GM21447 (cell line): ENCODE results near the gene POLK.
"Not testable (repeated sequence)": the region's sequence is repeated elsewhere in the genome, so short reads cannot be mapped to it uniquely, and the experiment has no call there.

Experiments used
- ATAC-seq: cut with Tn5 transposase; IDR thresholded peaks from one replicate; pipeline ENCODE4 v1.9.1; 2021; ENCODE audit not compliant: unreplicated experiment

Gene POLK

DNA sequence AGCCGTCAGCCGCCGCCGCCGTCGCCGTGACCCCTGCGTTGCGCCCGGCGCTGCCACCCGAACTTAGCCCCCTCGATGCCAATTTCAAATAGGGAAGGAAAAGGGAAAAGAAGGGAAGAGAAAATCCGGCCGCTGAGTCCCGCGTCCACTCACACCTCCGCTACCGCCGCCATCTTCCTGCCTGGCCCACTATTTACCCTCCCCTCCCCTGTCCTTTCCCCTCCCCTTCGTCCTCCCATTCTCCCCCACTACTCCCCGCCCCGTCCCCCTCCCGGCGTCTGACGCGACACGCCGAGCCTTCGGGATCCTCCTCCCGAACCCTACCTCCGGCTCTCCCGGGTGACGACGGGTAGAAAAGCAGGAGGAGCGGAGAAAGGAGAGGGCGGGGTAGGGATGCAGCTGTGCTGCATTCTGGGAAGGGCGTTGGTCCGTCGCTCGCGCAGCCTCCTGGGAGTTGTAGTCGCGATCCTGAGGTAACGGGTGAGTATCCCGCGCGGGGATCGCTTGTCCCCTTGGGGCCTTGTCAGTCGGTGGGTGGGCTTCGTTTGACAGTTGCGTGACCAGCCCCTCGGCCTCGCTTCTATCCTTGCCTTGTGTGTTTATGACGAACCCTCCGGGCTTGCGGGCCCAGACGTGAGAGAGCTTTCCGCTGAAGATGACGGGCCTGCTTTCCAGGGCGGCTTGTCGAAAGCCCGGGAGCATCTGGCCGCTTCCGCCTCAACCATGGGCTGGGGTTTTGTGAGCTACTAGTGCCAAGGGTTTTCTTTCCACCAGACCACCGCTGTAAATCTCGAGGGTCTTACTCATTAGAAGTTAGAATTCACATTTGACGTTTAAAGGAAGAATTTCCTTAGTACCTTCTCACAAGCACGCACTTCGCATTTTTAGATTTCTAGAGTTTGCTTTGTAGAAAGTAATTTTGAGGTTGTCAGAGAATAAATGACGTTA lies at the start of gene POLK, which contains the start of gene CERT1:
Gene POLK, plus strand, starts transcription at position 457 of the 948 bp plus-strand sequence.
Gene CERT1, minus strand, starts transcription at position 195 of the 948 bp plus-strand sequence. CDS start 422 bp downstream, outside the sequence.
- peak; percentile 81 for ATAC-seq

DNA sequence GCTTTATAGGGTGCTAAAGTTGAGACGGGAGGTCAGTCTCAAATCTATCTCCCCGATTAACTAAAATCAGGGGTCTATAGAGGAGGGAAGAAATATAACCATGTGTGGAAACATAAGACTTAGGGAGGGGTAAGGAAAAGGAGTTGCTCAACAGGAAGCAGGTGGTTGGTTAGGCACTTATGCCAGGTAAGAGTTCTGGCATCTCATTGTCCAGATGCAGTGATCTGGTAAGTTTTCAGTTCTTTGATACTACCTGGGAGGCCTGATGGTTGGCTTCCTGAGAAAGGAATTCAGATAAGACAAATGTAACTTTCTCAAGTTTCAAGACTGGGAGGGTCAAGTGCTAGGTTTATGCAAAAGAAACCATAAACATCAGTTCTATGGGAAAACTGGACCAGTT lies 48.0 kb upstream of the POLK start:
- no peak for ATAC-seq

DNA sequence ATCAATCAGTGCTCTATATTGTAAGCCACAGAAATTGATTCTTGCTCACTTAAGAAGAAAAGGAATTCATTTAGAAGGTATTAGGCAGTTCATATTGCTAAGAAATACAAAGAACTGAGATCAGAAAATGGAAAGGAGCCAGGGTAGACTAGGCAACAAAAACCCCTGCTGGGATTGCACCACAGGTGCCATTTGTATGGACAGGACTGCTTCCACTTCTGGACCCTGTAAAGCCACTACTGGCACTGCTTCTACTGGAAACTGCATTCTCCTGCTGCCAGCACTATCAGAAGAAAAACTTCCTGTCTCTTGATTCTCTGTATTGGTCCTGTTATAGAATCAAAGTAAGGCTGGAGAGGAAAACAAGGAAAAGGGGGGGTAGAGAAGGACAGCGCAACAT lies 46.2 kb upstream of the POLK start:
- no peak for ATAC-seq

DNA sequence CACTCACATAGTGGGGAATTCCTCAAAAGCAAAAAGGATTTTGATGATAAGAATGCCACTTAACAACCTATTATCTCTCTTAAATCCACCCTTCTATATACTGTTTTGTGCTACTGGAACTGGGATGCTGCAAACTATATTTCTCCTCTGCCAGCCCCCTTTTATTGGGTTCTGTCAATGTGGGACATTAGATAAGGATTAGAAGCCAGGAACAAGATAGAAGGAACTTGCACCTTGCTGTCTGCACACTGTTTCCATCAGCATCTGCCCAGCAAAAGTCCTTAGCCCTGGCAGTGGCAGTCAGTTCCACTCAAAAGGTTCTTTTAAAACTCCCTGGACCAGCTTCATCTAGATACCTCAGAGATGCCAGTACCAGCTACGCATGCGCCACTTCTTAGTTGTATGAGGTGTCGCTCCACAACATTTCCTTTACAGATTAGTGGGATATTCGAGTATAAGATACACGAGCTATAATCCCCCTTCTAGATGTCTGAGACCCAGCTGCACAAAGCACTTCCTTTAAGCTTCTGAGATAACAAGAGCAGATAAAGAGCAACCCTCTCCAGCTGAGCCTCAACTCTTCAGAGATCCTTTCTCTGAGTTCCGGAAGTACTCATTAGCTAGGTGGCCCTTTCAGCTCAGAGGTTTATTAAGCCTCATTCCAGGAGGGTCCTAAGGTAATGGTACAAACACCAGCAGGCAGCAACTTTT lies 45.5 kb upstream of the POLK start:
- ATAC-seq, result no peak

DNA sequence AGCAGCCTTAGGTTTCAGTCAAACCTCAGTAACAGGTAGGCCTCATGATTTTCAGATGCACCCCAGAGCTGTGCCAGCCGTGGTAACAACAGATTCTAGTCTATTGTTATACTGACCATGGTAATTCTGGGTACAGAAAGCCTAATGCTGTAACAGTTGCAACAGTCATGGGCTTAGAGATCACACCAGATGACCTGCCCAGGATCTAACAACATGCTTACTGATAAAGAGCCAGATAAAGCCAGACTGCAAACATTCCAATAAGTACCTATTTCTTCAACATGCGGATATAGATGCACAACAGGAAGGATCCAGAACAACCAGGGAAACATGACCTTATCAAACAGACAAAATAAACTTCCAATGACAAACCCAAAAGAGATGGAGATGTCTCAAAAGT lies 43.1 kb upstream of the POLK start:
- ATAC-seq, result no peak

DNA sequence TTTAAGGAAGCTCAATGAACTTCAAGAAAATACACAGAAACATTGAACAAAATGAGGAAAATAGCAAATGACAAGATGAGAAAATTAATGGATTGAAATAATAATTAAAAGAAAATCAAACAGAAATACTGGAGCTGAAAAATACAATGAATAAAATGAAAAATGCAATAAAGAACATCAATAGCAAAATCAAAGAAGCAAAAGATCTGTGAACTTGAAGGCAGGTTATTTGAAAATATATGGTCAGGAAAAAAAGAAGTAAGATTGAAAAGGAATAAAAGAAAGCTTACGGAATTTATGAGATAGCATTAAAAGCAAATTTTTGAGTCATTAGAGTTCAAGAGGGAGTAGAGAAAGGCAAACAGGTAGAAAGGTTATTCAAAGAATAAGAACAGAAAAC lies 42.7 kb upstream of the POLK start:
- no peak for ATAC-seq

DNA sequence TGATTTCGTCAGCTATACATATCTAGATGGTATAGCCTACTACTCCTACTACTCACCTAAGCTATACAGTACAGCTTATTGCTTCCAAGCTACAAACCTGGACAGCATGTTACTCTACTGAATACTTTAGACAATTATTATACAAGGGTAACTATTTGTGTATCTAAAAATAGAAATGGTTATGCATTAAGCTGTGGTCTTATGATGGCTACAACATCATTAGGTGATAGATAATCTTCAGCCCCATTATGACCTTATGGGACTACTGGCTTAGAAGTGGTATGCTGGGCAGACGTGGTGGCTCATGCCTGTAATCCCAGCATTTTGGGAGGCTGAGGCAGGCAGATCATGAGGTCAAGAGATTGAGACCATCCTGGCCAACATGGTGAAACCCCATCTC lies 40.5 kb upstream of the POLK start:
- no peak for ATAC-seq

DNA sequence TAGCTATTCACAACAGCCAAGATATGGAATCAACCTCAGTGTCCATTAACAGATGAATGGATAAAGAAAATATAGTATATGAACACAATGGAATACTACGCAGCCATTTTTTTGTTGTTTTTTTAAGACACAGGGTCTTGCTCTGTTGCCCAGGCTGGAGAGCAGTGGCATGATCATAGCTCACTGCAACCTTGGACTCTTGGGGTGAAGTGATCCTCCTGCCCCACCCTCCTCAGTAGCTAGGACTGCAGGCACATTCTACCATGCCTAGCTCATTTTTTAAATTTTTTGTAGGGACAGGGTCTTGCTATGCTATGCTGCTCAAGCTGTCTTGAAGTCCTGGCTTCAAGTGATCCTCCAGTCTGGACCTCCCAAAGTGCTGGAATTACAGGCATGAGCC lies 38.7 kb upstream of the POLK start:
- ATAC-seq, result no peak

DNA sequence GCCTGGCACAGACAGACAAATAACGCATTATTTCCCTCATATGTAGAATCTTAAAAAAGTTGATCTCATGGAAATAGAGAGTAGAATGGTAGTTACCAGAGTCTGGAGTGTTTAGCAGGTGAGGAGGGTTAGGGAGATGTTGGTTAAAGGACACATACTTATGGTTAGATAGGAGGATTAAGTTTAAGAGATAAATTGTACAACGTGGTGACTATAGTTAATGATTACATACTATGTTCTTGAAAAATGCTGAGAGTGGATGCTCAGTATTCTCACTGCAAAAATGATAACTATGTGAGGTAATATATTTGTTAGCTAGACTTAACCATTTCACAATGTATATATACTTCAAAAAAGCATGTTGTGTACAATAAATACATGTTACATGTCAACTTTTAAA lies 38.2 kb upstream of the POLK start:
- ATAC-seq, result no peak

DNA sequence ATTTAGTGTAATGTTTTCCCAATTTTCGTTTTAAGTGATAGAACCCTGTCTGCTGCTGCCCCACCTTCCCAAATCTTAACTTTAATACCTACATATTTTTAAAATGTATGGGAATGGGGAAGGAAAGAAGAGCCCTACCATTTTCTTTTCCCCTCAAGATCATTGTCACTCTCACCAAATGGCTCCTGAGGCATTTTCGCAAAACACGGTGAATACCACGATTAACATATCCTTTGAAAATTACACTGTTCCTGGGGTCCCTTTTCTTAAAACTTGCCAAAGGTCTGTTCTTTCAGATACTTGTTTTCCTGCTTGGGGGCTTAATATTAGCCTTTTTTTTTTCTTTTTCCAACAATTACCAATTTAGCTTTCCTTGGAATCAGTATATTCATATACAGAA lies 36.3 kb upstream of the POLK start:
- ATAC-seq, result no peak

DNA sequence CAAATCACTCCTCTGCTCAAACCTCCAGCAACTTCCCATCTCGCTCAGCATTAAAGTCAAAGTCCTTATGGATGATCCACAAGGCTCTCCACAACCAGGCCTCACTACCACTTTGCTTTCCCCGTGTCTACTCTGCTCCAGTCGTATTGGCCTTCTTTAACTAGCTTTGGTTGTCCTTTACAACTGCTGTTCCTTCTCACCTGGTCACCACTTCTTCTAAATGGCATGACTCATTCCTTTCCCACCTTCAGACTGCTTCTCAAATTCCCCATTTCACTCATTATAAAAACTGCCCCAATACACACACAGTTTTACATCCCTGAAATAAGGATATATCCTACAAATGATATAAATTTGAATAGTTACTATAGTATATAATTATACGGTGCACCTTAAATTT lies 30.7 kb upstream of the POLK start:
- ATAC-seq, result no peak

DNA sequence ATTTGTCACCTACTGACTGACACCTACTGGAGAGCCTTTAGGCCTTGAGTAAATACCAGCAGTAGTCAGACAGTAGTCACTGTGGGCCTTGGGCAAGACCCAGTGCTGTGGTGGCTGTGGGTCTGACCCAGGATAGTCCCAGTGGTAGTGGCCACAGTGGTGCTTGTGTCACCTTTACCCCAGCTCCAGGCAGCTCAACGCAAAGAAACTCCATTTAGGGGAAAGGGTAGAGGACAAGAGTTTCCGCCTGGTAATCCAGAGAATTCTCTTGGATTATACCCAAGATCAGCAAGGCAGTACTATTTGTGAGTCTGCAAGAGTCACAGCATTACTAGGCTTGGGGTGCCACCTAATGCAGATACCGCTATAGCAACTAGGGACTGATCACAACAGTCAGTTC lies 29.2 kb upstream of the POLK start:
- no peak for ATAC-seq

DNA sequence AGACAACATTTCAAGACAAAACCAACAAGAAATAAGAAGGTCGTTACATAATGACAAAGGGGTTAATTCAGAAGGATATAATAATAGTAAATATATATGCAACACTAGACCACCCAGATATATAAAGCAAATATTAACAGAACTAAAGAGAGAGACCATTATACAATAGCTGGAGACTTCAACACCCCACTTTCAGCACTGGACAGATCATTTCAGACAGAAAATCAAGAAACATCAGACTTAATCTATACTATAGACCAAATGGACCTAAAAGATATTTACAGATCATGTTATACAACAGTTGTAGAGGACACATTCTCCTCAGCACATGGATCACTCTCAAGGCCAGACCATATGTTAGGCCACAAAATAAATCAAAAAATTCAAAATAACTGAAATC lies 27.1 kb upstream of the POLK start:
- no peak for ATAC-seq

DNA sequence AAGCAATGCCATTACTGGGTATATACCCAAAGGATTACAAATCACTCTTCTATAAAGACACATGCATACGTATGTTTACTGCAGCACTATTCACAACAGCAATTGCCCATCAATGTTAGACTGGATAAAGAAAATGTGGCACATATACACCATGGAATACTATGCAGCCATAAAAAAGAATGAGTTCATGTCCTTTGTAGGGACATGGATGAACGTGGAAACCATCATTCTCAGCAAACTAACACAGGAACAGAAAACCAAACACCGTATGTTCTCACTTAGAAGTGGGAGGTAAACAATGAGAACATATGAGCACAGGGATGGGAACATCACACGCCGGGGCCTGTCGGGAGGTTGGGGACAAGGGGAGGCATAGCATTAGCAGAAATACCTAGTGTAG lies 21.8 kb upstream of the POLK start:
- ATAC-seq, result not testable (repeated sequence)

DNA sequence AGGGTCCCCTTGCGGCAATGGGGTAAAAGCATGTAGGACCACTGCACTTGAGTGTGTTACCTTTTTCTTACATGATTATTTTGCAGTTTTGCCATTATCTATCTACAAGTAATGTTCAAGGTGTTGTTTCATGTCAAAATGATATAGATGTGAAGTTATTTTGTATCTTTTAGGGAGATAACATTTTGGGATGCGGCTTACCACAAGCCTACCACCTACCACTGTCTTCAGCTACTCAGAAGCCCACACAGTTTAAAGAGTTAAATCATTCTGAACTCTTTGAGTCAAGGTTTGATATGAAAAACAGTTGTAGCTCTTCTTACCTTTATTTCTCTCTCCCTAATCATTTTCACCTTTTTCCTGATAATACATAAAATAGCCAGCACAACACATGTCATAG lies 20.1 kb upstream of the POLK start:
- ATAC-seq, result no peak

DNA sequence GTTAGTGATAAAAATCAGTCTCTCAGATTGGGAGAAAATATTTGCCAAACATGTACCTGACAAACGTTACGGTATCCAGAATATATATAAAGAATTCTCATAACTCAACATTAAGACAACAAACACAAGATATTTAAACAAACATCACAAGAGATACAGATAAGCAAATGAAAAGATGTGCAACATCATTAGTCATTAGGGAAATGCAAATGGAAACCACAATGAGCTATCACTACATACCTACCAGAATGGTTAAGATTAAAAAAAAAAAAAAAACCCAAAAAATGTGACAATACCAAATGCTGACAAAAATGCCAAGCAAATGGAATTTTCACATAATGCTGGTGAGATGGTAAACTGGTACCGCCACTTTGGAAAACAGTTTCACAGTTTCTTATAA lies 15.7 kb upstream of the POLK start:
- no peak for ATAC-seq

DNA sequence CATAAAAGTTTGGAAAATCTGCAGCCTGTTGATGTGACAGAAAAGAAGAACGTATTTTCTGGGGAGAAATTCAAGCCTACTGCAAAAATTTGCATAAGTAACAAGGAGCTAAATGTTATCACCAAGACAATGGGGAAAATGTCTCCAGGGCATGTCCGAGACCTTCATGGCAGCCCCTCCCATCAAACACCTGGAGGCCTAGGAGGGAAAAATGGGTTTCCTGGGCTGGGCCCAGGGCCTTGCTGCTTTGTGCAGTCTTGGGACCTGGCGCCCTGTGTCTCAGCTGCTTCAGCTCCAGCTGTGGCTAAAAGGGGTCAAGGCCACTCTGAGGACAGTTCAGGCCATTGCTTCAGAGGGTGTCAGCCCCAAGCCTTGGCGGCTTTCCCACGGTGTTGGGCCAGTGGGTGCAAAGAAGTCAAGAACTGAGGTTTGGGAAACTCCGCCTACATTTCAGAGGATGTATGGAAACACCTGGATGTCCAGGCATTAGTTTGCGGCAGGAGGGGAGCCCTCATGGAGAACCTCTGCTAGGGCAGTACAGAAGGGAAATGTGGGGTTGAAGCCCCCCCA lies 13.4 kb upstream of the POLK start:
- no peak for ATAC-seq

DNA sequence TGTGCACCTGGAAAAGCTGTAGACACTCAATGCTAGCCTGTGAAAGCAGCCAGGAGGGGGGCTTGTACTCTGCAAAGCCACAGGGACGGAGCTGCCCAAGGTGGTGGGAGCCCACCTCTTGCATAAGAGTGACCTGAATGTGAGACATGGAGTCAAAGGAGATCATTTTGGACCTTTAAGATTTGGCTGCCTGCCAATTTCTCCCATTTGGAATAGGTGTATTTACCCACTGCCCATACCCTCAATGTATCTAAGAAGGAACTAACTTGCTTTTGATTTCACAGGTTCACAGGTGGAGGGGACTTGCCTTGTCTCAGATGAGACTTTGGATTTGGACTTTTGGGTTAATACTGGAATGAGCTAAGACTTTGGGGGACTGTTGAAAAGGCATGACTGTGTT lies 12.8 kb upstream of the POLK start:
- ATAC-seq, result not testable (repeated sequence)

DNA sequence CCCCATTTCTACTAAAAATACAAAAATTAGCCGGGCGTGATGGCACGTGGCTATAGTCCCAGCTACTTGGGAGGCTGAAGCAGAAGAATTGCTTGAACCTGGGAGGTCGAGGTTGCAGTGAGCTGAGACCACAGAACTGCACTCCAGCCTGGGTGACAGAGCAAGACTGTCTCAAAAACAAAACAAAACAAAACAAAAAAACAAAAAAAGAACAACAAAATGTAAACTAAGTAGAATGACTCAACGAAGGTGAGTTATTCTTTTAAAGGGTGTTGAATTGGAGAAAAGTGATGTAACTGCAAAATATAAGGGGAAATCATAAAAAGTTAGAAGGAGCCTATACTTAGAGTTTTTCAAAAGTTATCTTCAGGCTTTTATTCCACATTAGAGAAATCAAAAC lies 6.6 kb upstream of the POLK start:
- not testable (repeated sequence) for ATAC-seq

DNA sequence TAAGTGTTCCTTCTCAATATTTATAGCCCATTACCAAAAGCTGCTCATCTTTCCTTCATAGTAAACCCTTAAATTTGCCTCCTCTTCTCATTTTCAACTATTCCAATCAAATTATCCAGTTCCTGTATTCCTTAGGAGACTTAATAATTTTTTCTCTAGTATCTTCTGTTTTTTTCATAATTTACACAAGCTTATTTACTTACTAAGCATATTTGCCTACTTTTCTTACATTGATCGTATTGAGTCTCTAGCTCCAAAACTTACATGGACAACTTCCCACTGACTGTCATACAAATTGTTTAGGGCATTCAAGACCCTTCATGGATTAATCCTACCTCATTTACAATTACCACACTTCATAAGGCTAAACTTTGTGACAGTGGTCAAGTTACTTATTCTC lies 3.9 kb upstream of the POLK start:
- ATAC-seq, result no peak

DNA sequence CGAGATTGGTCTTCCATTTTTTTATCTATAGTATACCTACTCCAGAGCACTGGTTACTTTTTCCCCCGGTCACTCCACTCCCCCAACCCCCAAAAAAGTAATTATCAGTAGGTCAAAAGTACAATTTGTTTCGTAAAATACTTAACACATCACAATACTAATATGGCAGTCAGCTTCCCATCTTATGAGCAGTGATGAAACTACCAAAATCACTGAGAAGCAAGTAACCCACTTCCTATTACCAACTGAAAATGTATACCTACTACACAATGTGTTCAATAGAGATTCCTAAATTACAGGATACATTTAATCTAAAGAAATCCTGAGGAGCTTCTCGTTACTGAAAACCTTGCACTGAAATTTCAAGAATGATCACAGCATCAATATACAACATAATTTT lies 2.1 kb upstream of the POLK start:
- no peak for ATAC-seq

DNA sequence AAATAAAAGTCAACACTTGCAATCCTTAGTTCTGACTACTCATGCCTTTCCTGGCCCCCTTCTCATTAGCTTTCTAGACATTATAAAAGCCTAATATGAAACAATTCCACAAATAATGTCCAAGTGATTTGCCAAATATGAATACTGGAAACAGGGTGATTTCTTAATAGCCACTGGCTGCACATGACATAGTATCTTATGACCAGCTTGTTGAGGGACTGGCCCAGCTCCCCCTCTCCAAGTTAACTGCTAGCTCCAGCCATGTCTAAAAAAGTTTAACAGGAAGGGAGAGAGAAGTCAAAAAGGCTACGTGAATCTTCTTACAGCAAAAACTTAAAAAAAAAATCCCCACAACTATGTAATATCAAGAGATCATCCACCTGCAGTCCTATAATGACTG lies 1.7 kb upstream of the POLK start:
- no peak for ATAC-seq
